Neural progenitor cell (in vitro differentiated cells): ENCODE measurements around the gene PDCD1. TPM values are rescaled to one million over a fixed set of nuclear protein-coding genes. Genes with fewer than 3 reads are reported as not detected.

ENCODE experiments used
- DNase-seq: peaks from one replicate; pipeline ENCODE4 v3.0.0-alpha.2; 2016; ENCODE audit warnings: low spot score
- H2AFZ ChIP-seq: fragments of 200-600 bp; sonication (generic); replicated peaks from 2 replicates; pipeline ENCODE4 v1.6.1; 2016; ENCODE audit warnings: antibody characterized with exemption
- H3F3A ChIP-seq: fragments of 200-600 bp; sonication (generic); 2 replicates; pipeline ENCODE4 v1.6.1; 2016; ENCODE audit warnings: antibody characterized with exemption, low read depth
- H3K27ac ChIP-seq: fragments of 200-600 bp; sonication (generic); 2 replicates; pipeline ENCODE4 v1.5.1; 2016; ENCODE audit warnings: mild to moderate bottlenecking
- H3K27me3 ChIP-seq: fragments of 200-600 bp; sonication (generic); 2 replicates; pipeline ENCODE4 v1.6.1; 2016; ENCODE audit warnings: mild to moderate bottlenecking, moderate library complexity
- H3K36me3 ChIP-seq: fragments of 200-600 bp; sonication (generic); 2 replicates; pipeline ENCODE4 v1.5.1; 2016
- H3K4me1 ChIP-seq: fragments of 200-600 bp; sonication (generic); 2 replicates; pipeline ENCODE4 v1.6.1; 2016; ENCODE audit warnings: mixed run types
- H3K4me2 ChIP-seq: fragments of 200-600 bp; sonication (generic); 2 replicates; pipeline ENCODE4 v1.6.1; 2016
- H3K4me3 ChIP-seq: fragments of 200-600 bp; sonication (generic); 2 replicates; pipeline ENCODE4 v1.5.1; 2016
- H3K79me2 ChIP-seq: fragments of 200-600 bp; sonication (generic); 2 replicates; pipeline ENCODE4 v1.6.1; 2016; ENCODE audit warnings: low read depth
- H3K9ac ChIP-seq: fragments of 200-600 bp; sonication (generic); 2 replicates; pipeline ENCODE4 v1.6.1; 2016
- H3K9me3 ChIP-seq: fragments of 200-600 bp; sonication (generic); 2 replicates; pipeline ENCODE4 v1.5.1; 2016; ENCODE audit warnings: low read depth
- H4K20me1 ChIP-seq: fragments of 200-600 bp; sonication (generic); 2 replicates; pipeline ENCODE4 v1.6.1; 2016; ENCODE audit warnings: low read depth
- H3K27ac Mint-ChIP-seq: 3 replicates; pipeline ENCODE4 v1.8.0; 2021; ENCODE audit warnings: mixed read lengths
- H3K27me3 Mint-ChIP-seq: 2 replicates; pipeline ENCODE4 v1.8.0; 2022; ENCODE audit warnings: low read depth, mild to moderate bottlenecking, inconsistent platforms, moderate library complexity, mixed read lengths; ENCODE audit not compliant: insufficient read depth
- H3K36me3 Mint-ChIP-seq: 3 replicates; pipeline ENCODE4 v1.8.0; 2021; ENCODE audit warnings: mixed read lengths
- H3K4me1 Mint-ChIP-seq: 3 replicates; pipeline ENCODE4 v1.8.0; 2021; ENCODE audit warnings: mixed read lengths
- H3K4me3 Mint-ChIP-seq: 3 replicates; pipeline ENCODE4 v1.8.0; 2021; ENCODE audit warnings: mild to moderate bottlenecking, moderate library complexity, mixed read lengths
- H3K9me3 Mint-ChIP-seq: 3 replicates; pipeline ENCODE4 v1.8.0; 2020; ENCODE audit warnings: mixed read lengths
- EZH2 ChIP-seq: fragments of 200-600 bp; sonication (generic); IDR thresholded peaks from 2 replicates; pipeline ENCODE4 v1.6.1; 2017; ENCODE audit warnings: antibody characterized with exemption, mild to moderate bottlenecking, moderate library complexity
- EZH2phosphoT487 ChIP-seq: fragments of 200-600 bp; sonication (generic); IDR thresholded peaks from 2 replicates; pipeline ENCODE4 v1.6.1; 2017; ENCODE audit warnings: antibody characterized with exemption
- total RNA-seq: library from RNA; depleted of rRNA; stranded (reverse); fragments of >200 nt; gene quantifications from 2 replicates; pipeline ENCODE4 v1.2.3, GENCODE V29; 2015; ENCODE audit warnings: low replicate concordance
- TF ChIP-seq, protein P1 (sequence below): fragments of 200-600 bp; sonication (generic); IDR thresholded peaks from 2 replicates; pipeline ENCODE4 v1.5.1; 2017; ENCODE audit warnings: antibody characterized with exemption, mild to moderate bottlenecking

Gene PDCD1
- total RNA-seq, 1 donor from 2014 or later = not detected

DNA sequence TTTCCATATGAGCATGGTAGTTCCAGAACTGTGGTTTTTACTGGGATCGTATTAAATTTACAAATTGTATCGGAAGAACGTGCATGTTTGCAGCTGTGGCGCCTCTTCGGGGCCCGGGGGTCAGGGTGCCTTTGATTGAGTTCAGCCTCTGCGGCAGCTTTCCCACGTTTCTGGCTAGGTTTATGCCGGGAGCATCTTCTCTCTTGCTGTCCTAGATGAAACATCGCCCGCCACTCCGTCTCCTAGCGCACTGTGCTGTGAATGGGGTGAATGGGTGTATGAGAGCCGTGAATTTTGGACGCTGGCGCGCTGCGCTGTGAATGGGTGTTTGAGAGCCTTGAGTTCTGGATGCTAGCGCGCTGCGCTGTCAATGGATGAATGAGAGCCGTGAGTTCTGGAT, 12.3 kb downstream of the PDCD1 start:
- Mint-ChIP-seq H3K4me1 (peaks cover 19% of the 10 kb centered on the region), H3K27me3 (peaks cover 23% of the 10 kb centered on the region), H3K4me3 (no peak overlapping the region), H3K9me3 (no peaks in the 10 kb centered on the region), H3K27ac (peak overlapping the region; percentile 54), H3K36me3 (no peaks in the 10 kb centered on the region)
- peaks cover 7% of the 10 kb centered on the region for H3F3A ChIP-seq
- H3K9me3 ChIP-seq = no peaks in the 10 kb centered on the region
- no peak overlapping the region for H3K27ac ChIP-seq
- no peaks in the 10 kb centered on the region for H3K79me2 ChIP-seq
- no peak for DNase-seq
- H4K20me1 ChIP-seq = no peaks in the 10 kb centered on the region
- peaks cover 37% of the 10 kb centered on the region for H3K27me3 ChIP-seq
- no peak overlapping the region for H3K4me3 ChIP-seq
- H3K4me2 ChIP-seq = no peak overlapping the region
- H2AFZ ChIP-seq = no peak overlapping the region
- no peaks in the 10 kb centered on the region for H3K4me1 ChIP-seq
- no peaks in the 10 kb centered on the region for H3K36me3 ChIP-seq
- no peak overlapping the region for H3K9ac ChIP-seq
- no peak for TF ChIP-seq EZH2phosphoT487
- TF ChIP-seq EZH2 = no peak
- TF ChIP-seq, protein P1, sequence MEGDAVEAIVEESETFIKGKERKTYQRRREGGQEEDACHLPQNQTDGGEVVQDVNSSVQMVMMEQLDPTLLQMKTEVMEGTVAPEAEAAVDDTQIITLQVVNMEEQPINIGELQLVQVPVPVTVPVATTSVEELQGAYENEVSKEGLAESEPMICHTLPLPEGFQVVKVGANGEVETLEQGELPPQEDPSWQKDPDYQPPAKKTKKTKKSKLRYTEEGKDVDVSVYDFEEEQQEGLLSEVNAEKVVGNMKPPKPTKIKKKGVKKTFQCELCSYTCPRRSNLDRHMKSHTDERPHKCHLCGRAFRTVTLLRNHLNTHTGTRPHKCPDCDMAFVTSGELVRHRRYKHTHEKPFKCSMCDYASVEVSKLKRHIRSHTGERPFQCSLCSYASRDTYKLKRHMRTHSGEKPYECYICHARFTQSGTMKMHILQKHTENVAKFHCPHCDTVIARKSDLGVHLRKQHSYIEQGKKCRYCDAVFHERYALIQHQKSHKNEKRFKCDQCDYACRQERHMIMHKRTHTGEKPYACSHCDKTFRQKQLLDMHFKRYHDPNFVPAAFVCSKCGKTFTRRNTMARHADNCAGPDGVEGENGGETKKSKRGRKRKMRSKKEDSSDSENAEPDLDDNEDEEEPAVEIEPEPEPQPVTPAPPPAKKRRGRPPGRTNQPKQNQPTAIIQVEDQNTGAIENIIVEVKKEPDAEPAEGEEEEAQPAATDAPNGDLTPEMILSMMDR = no peak

DNA sequence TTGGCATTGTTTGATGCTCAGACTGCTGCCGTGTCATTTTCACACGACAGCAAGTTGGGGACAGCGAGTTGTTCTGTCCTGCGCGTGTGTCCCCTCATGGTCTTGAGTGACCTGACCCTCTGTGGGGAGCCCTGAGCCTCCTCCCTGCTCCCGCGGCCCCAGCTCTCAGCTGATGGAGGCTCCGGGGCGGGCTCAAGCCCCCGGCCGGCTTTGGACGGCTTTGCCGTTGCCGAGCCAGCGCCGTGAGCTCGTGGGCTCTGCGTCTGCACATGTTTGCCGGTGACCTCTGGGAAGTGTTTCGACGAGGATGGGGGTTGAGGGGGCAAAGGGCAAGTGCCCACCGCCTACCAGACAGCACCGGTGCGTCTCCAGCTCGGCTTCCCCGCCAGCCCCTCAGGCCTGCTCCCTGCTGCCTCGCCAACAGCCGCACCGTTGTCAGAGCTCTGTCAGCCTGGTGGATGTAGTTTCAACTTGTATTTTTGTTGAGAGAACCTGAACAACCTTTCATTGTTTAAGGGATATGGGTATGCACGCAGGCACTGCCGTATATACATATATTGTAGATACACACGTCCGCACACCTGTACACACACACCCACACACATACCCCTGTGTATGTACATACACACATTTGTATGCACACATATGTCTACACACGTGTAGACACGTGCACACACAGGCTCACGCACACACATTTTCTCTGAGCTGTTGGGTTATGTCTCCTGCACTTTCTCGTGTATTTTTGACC, 13.7 kb downstream of the PDCD1 start:
- Mint-ChIP-seq H3K4me3 (peak overlapping the region; percentile 77), H3K27ac (no peak overlapping the region), H3K9me3 (no peaks in the 10 kb centered on the region), H3K4me1 (peaks cover 19% of the 10 kb centered on the region), H3K27me3 (peaks cover 26% of the 10 kb centered on the region), H3K36me3 (no peaks in the 10 kb centered on the region)
- Histone ChIP-seq H3K27me3 (peaks cover 37% of the 10 kb centered on the region), H3F3A (peaks cover 7% of the 10 kb centered on the region), H3K4me3 (no peak overlapping the region), H2AFZ (no peak overlapping the region), H3K27ac (no peak overlapping the region), H3K79me2 (no peaks in the 10 kb centered on the region), H3K36me3 (no peaks in the 10 kb centered on the region), H3K9me3 (no peaks in the 10 kb centered on the region), H4K20me1 (no peaks in the 10 kb centered on the region), H3K4me2 (no peak overlapping the region), H3K9ac (no peak overlapping the region), H3K4me1 (no peaks in the 10 kb centered on the region)
- TF ChIP-seq EZH2 = no peak
- no peak for TF ChIP-seq EZH2phosphoT487
- TF ChIP-seq, protein P1 = no peak
- no peak for DNase-seq

DNA sequence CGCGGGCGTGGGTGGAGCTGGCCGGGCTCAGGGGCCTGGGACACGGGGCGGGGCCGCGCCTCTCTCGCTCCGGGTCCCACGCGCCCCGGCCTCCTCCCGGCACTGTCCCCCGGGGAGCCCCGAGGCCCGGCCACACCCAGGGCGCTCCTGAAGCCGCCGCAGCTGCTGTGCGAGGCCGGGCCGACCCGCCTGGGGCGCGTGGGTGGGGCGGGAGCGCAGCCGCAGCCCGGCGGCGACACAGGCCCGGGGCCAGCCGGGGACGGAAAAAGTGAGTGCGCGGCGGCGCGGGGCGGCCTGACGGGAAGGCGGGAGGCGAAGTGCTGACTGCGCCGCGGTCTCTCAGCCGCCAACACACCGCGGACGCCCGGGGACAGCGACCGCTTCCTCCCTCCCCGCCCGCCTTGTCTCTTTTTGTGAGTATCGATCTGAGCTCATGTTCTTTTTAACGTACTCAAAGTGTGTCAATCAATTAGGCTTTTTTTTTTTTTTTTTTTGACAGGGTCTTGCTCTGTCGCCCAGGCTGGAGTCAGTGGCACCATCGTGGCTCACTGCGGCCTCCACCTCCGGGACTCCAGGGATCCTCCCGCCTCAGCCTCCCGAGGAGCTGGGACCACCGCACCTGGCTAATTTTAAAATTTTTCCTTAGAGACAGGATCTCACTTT, 14.5 kb downstream of the PDCD1 start:
- DNase-seq = peak; percentile 79
- Mint-ChIP-seq H3K27me3 (peaks cover 26% of the 10 kb centered on the region), H3K27ac (no peak overlapping the region), H3K4me3 (peak overlapping the region; percentile 77), H3K9me3 (no peaks in the 10 kb centered on the region), H3K4me1 (peaks cover 19% of the 10 kb centered on the region), H3K36me3 (no peaks in the 10 kb centered on the region)
- Histone ChIP-seq H4K20me1 (no peaks in the 10 kb centered on the region), H3K9ac (no peak overlapping the region), H3K4me2 (peak overlapping the region; percentile 81), H3K79me2 (no peaks in the 10 kb centered on the region), H3K4me1 (no peaks in the 10 kb centered on the region), H3K9me3 (no peaks in the 10 kb centered on the region), H2AFZ (peak overlapping the region; percentile 79), H3F3A (peaks cover 7% of the 10 kb centered on the region), H3K4me3 (peak overlapping the region; percentile 38), H3K27me3 (peaks cover 37% of the 10 kb centered on the region), H3K27ac (no peak overlapping the region), H3K36me3 (no peaks in the 10 kb centered on the region)
- TF ChIP-seq EZH2 (peak; percentile 59), EZH2phosphoT487 (peak; percentile 41)
- TF ChIP-seq, protein P1 = no peak
